ENCODE data around the gene WSCD1. TPM values are rescaled to one million over a fixed set of nuclear protein-coding genes. Genes with fewer than 3 reads are reported as not detected.

The WSCD1 gene
- total RNA-seq, 2 donors from 2014 or later: 19.5 to 22.3 TPM

GRCh38 chr17:6079155-6079888 is 9.1 kb downstream of the WSCD1 start:
- Histone ChIP-seq H3K36me3 (no peaks in the 10 kb centered on the region), H3K27me3 (no peaks in the 10 kb centered on the region), H3K9ac (ENCODE audit: low read depth in 2 of 2, low read length in 2 of 2) (no peak overlapping the region), H3K4me3 (no peak overlapping the region), H3K9me3 (no peaks in the 10 kb centered on the region), H3K27ac (no peak overlapping the region), H3K4me1 (no peaks in the 10 kb centered on the region)
- intact Hi-C loops (cut with DNase I): no loop called here
- DNase-seq: no peak
- no peak for TF ChIP-seq CTCF (IDR thresholded peaks at IDR 0.05)

- no peak for DNase-seq
- no peak for TF ChIP-seq CTCF (IDR thresholded peaks at IDR 0.05)
Observed at GRCh38 chr17:6079960-6080359, 9.8 kb downstream of the WSCD1 start.

GRCh38 chr17:6080711-6081430 is 10.7 kb downstream of the WSCD1 start:
- DNase-seq: no peak
- Histone ChIP-seq H3K27ac (no peak overlapping the region), H3K4me3 (no peak overlapping the region), H3K27me3 (no peaks in the 10 kb centered on the region), H3K9ac (ENCODE audit: low read depth in 2 of 2, low read length in 2 of 2) (no peak overlapping the region), H3K36me3 (no peaks in the 10 kb centered on the region), H3K9me3 (no peaks in the 10 kb centered on the region), H3K4me1 (no peaks in the 10 kb centered on the region)
- no peak for TF ChIP-seq CTCF (IDR thresholded peaks at IDR 0.05)
- intact Hi-C loops (cut with DNase I): no loop called here

More at GRCh38 chr17:6079960-6080359, 9.8 kb downstream of the WSCD1 start:
- no peaks in the 10 kb centered on the region for H3K4me1 ChIP-seq
- intact Hi-C loops (cut with DNase I): no loop called here
- H3K9me3 ChIP-seq: no peaks in the 10 kb centered on the region
- no peaks in the 10 kb centered on the region for H3K36me3 ChIP-seq
- H3K27ac ChIP-seq: no peak overlapping the region
- no peak overlapping the region for H3K4me3 ChIP-seq
- H3K27me3 ChIP-seq: no peaks in the 10 kb centered on the region
- H3K9ac ChIP-seq (ENCODE audit: low read depth in 2 of 2, low read length in 2 of 2): no peak overlapping the region

GRCh38 chr17:6082335-6082734 is 12.2 kb downstream of the WSCD1 start:
- H3K27ac ChIP-seq: no peak overlapping the region
- intact Hi-C loops (cut with DNase I): no loop called here
- H3K9ac ChIP-seq (ENCODE audit: low read depth in 2 of 2, low read length in 2 of 2): no peak overlapping the region
- no peaks in the 10 kb centered on the region for H3K9me3 ChIP-seq
- H3K4me1 ChIP-seq: no peaks in the 10 kb centered on the region
- H3K4me3 ChIP-seq: no peak overlapping the region
- no peak for TF ChIP-seq CTCF (IDR thresholded peaks at IDR 0.05)
- H3K36me3 ChIP-seq: no peaks in the 10 kb centered on the region
- DNase-seq: no peak
- H3K27me3 ChIP-seq: no peaks in the 10 kb centered on the region

- DNase-seq: no peak
- Histone ChIP-seq H3K4me1 (no peaks in the 10 kb centered on the region), H3K27me3 (no peaks in the 10 kb centered on the region), H3K4me3 (no peak overlapping the region), H3K9ac (ENCODE audit: low read depth in 2 of 2, low read length in 2 of 2) (no peak overlapping the region), H3K36me3 (no peaks in the 10 kb centered on the region), H3K27ac (no peak overlapping the region), H3K9me3 (no peaks in the 10 kb centered on the region)
- no peak for TF ChIP-seq CTCF (IDR thresholded peaks at IDR 0.05)
- intact Hi-C loops (cut with DNase I): no loop called here
Observed at GRCh38 chr17:6084311-6085161, 14.4 kb downstream of the WSCD1 start.
